ENCODE measurements around the gene GORASP2.

The GORASP2 gene

GRCh38 chr2:170923799-170924198, 5.3 kb upstream of the GORASP2 start:
- no peak for DNase-seq (ENCODE audit: low read depth)

DNA sequence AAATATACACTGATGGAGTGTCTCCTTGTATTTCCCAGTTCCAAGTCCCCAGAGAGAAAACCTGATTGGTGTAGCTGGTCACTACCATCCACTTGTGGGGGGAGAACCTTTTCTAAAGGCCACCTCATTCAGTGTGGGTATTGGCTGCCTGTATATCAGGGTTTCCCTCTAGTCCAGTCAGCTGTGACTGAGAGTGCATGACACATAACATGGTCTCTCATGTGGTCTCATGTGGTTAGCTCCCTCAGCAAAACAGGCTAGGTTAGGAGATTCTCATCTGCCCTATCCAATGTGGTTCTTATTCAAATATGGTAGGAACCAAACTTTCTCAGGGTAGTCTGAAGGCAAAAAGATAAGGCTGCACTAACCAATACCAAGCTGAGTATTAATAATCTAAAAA, 4.1 kb upstream of the GORASP2 start:
- no peak for DNase-seq (ENCODE audit: low read depth)

GRCh38 chr2:170925923-170926322, 3.1 kb upstream of the GORASP2 start:
- no peak for DNase-seq (ENCODE audit: low read depth)

- DNase-seq (ENCODE audit: low read depth): no peak
Observed at GRCh38 chr2:170926743-170927297, 2.2 kb upstream of the GORASP2 start.

GRCh38 chr2:170928036-170928823, 823 bp upstream of the GORASP2 start:
- DNase-seq (ENCODE audit: low read depth): peak; percentile 82

DNA sequence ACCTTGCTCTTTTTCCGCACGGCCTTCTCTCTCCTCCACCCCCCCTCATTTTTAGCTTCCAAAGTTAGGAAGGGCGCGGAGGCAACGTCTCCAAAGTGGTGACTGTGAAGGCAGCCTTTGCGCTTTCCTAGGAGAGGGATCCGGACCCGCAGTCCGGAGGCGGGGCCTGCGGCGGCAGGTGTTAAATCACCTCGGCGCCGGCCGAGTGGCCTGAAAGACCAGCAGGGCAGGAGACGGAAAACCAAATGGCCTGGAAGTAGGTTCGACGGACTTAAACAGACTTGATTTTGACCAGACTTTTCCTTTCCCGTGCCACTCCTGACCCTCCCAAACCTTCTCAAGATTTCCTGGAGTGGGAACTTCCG, 615 bp downstream of the GORASP2 start:
- DNase-seq (ENCODE audit: low read depth): peak; percentile 27

GRCh38 chr2:170930131-170930990, 1.3 kb downstream of the GORASP2 start:
- peak; percentile 22 for DNase-seq (ENCODE audit: low read depth)

DNA sequence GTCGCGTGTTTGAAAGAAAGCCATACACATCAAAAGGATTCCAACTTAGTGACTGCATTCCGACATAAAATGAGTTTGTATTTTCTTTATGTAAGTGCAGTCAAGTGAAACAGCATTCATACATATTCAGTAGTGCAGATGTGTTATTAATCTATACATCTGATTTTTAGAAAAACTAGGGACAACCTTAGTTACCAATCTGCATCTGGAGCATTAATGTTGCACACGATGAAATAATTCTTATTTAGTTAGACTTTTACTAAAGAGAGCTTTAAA, 1.9 kb downstream of the GORASP2 start:
- DNase-seq (ENCODE audit: low read depth): no peak

GRCh38 chr2:170932166-170932565, 3.1 kb downstream of the GORASP2 start:
- no peak for DNase-seq (ENCODE audit: low read depth)

GRCh38 chr2:170932948-170933347, 3.9 kb downstream of the GORASP2 start:
- DNase-seq (ENCODE audit: low read depth): no peak

- no peak for DNase-seq (ENCODE audit: low read depth)
Observed at GRCh38 chr2:170937709-170938379, 8.8 kb downstream of the GORASP2 start.

GRCh38 chr2:170940066-170940465, 11.0 kb downstream of the GORASP2 start:
- DNase-seq (ENCODE audit: low read depth): no peak

GRCh38 chr2:170942615-170943014, 13.6 kb downstream of the GORASP2 start:
- DNase-seq (ENCODE audit: low read depth): no peak

GRCh38 chr2:170943041-170943440, 14.0 kb downstream of the GORASP2 start:
- no peak for DNase-seq (ENCODE audit: low read depth)

DNA sequence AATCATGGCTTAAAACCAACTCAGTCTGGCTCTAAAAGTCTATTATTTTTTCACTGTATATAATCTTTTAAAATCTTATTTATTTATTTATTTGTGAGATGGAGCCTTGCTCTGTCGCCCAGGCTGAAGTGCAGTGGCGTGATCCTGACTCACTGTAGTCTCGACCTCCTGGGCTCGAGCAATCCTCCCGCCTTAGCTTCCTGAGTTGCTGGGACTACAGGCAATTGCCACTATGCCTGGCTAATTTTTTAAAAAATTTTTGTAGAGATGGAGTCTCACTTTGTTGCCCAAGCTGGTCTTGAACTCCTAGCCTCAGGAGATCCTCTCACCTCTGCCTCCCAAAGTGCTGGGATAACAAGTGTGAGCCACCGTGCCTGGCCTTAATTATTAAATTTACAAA, 14.5 kb downstream of the GORASP2 start:
- DNase-seq (ENCODE audit: low read depth): no peak

DNA sequence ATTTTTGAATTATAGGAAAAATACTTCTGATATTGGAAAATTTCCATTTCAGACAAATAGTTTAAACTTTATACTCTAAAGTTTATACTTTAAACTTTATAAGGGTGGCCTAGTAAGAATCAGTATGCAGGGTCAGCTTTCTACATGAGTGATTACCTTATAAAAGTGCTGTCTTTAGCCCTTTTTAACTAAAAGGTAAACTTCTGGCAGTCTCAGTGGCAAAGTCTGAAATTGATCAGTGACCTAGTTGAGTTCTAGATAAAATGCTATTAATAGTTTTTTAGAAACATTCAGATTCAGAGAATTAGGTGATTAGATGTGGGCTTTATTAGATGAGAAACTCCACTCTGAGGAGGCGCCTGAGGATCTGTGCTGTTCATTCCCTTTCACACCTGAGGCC, 15.5 kb downstream of the GORASP2 start:
- DNase-seq (ENCODE audit: low read depth): no peak

GRCh38 chr2:170949415-170949814, 20.4 kb downstream of the GORASP2 start:
- DNase-seq (ENCODE audit: low read depth): no peak

DNA sequence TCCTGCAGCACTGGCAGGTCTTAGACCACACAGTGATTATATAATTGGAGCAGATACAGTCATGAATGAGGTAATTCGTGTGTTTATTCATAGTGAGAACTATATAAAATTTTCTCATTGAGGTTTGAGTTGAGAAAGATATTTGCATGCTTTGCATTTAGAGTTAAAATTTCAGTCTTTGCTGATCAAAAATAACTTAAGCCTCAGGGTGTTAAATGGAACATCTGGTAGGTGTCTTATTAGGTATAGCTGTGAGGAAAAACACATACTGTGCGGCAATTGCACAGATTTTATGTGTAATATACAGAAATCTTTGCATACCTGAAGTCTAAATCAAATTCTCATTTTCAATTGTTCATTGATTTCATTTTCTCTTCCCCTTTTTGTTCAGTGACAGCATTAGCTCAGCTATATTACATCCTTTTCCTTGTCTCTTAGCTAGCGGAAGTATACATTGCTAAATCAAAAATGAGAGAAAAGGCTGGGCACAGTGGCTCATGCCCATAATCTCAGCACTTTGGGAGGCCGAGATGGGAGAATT, 21.2 kb downstream of the GORASP2 start:
- no peak for DNase-seq (ENCODE audit: low read depth)

- DNase-seq (ENCODE audit: low read depth): peak; percentile 69
Observed at GRCh38 chr2:170953941-170954340, 24.9 kb downstream of the GORASP2 start.

DNA sequence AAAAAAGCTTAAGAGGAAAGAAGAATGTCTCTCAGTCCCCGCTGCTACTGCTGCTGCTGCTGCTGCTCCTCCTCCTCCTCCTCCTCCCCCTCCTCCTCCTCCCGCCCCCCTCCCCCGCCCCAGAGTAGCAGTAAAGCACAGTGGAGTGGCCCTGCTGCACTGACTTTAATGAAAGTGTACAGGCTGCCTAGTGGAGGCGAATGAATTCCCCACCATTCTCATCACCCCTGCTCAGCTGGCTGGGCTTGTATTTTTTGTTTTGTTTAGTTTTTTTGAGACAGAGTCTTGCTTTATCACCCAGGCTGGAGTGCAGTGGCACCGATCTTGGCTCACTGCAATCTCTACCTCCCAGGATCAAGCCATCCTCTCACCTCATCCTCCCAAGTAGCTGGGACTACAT, 34.3 kb downstream of the GORASP2 start:
- DNase-seq (ENCODE audit: low read depth): no peak

DNA sequence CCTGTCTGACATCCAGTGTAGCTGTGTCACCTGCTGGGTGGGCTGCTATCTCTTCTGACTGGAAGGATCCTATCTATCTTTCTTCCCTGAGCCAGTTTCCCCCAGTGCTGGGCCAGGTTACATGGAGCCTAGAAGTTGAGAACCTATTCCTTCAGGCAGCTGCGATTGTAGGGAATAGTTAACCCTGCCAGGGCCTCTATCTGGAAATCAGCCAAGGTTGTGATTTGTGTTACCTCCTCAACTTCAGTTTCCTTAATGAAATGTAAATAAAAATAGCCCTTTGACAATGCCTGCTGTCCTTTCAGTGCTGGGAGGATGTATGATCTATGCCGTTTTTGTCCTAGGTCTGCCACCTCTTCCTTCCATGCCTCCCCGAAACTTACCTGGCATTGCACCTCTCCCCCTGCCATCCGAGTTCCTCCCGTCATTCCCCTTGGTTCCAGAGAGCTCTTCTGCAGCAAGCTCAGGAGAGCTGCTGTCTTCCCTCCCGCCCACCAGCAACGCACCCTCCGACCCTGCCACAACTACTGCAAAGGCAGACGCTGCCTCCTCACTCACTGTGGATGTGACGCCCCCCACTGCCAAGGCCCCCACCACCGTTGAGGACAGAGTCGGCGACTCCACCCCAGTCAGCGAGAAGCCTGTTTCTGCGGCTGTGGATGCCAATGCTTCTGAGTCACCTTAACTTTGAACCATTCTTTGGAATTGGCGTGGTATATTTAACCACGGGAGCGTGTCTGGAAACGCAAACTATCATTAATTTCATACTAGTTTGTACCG, 36.6 kb downstream of the GORASP2 start:
- DNase-seq (ENCODE audit: low read depth): peak; percentile 56

All from amniotic epithelial cell (primary cell).